GM18507 (cell line): Measurements from ENCODE around the gene ADPRM.

Source experiments
- DNase-seq: peaks from one replicate; pipeline ENCODE4 v3.0.0; 2011; ENCODE audit warnings: low read depth; ENCODE audit not compliant: insufficient read length; ENCODE audit errors: extremely low spot score
- FAIRE-seq: peaks from 2 replicates; lab custom pipeline; 2011; peaks lifted over from hg19 to GRCh38; lab: Jason Lieb, UNC

Gene ADPRM

GRCh38 chr17:10737168-10737622, 39.8 kb downstream of the ADPRM start:
- DNase-seq (no peak), FAIRE-seq (peak; percentile 64)

- DNase-seq (no peak), FAIRE-seq (no peak)
Observed at GRCh38 chr17:10737736-10738135, 40.3 kb downstream of the ADPRM start.

- FAIRE-seq (no peak), DNase-seq (no peak)
Observed at GRCh38 chr17:10738521-10739258, 41.3 kb downstream of the ADPRM start.

GRCh38 chr17:10739386-10739785, 42.0 kb downstream of the ADPRM start:
- no peak for DNase-seq
- no peak for FAIRE-seq

GRCh38 chr17:10741416-10742135, 44.2 kb downstream of the ADPRM start:
- no peak for FAIRE-seq

GRCh38 chr17:10742431-10742830, 45.0 kb downstream of the ADPRM start:
- FAIRE-seq (no peak), DNase-seq (no peak)

More at GRCh38 chr17:10741416-10742135, 44.2 kb downstream of the ADPRM start:
- DNase-seq = no peak

- DNase-seq = no peak
- FAIRE-seq = no peak
Observed at GRCh38 chr17:10743316-10744009, 46.1 kb downstream of the ADPRM start.

- DNase-seq (no peak), FAIRE-seq (no peak)
Observed at GRCh38 chr17:10744501-10745000, 47.2 kb downstream of the ADPRM start.

- FAIRE-seq = no peak
- no peak for DNase-seq
Observed at GRCh38 chr17:10745231-10745630, 47.8 kb downstream of the ADPRM start.

- no peak for DNase-seq
- FAIRE-seq = no peak
Observed at GRCh38 chr17:10748531-10749181, 51.3 kb downstream of the ADPRM start.

GRCh38 chr17:10750210-10750609, 52.8 kb downstream of the ADPRM start:
- no peak for DNase-seq
- no peak for FAIRE-seq

- no peak for DNase-seq
- no peak for FAIRE-seq
Observed at GRCh38 chr17:10751563-10751962, 54.2 kb downstream of the ADPRM start.

- no peak for DNase-seq
- FAIRE-seq = no peak
Observed at GRCh38 chr17:10752696-10753095, 55.3 kb downstream of the ADPRM start.

GRCh38 chr17:10754109-10754508, 56.7 kb downstream of the ADPRM start:
- DNase-seq (no peak), FAIRE-seq (no peak)

- FAIRE-seq (no peak), DNase-seq (no peak)
Observed at GRCh38 chr17:10754861-10755591, 57.6 kb downstream of the ADPRM start.

GRCh38 chr17:10755592-10756127, 58.3 kb downstream of the ADPRM start:
- DNase-seq (no peak), FAIRE-seq (no peak)

- DNase-seq (no peak), FAIRE-seq (no peak)
Observed at GRCh38 chr17:10756185-10756584, 58.8 kb downstream of the ADPRM start.

GRCh38 chr17:10756619-10757018, 59.2 kb downstream of the ADPRM start:
- DNase-seq = no peak
- no peak for FAIRE-seq

GRCh38 chr17:10757067-10757466, 59.7 kb downstream of the ADPRM start:
- DNase-seq (no peak), FAIRE-seq (no peak)
